Gastrocnemius medialis (tissue), 4 donors: ENCODE measurements around the gene COL28A1. TPM values are rescaled to one million over a fixed set of nuclear protein-coding genes. Genes with fewer than 3 reads are reported as not detected.
"Not testable (repeated sequence)": the region's sequence is repeated elsewhere in the genome, so short reads cannot be mapped to it uniquely, and the experiment has no call there.

Experiments
- ATAC-seq, 2 donors: fragments of 150-250 bp; one replicate each; pipeline ENCODE4 v1.9.1; 2016
- DNase-seq, 2 donors: peaks; one replicate each; pipeline ENCODE4 v3.0.0-alpha.2; 2019
- H3K27ac ChIP-seq, 4 donors: fragments of 200-600 bp; sonication (generic); 1 replicate in 1 of 4; 2 replicates in 3 of 4; pipeline ENCODE4 v1.5.1; 2016 to 2018; ENCODE audit warnings: mild to moderate bottlenecking in 2 of 4, moderate library complexity in 1 of 4
- H3K27me3 ChIP-seq, 3 donors: fragments of 200-600 bp; sonication (generic) in 2 of 3; 1 replicate in 1 of 3; 2 replicates in 2 of 3; pipeline versions ENCODE4 v1.5.1 to v1.6.0; 2016 to 2019; ENCODE audit warnings: mild to moderate bottlenecking in 1 of 3, moderate library complexity in 1 of 3
- H3K36me3 ChIP-seq, 2 donors: fragments of 200-600 bp; sonication (generic) in 1 of 2; one replicate each; pipeline ENCODE4 v1.5.1; 2017 to 2018
- H3K4me1 ChIP-seq, 2 donors: fragments of 200-600 bp; sonication (generic) in 1 of 2; one replicate each; pipeline ENCODE4 v1.5.1; 2016 to 2017; ENCODE audit warnings: mild to moderate bottlenecking in 2 of 2
- H3K4me3 ChIP-seq, 4 donors: fragments of 200-600 bp; sonication (generic) in 3 of 4; 1 replicate in 1 of 4; 2 replicates in 3 of 4; pipeline ENCODE4 v1.5.1; 2016 to 2019; ENCODE audit warnings: mild to moderate bottlenecking in 2 of 4
- H3K9me3 ChIP-seq, 3 donors: fragments of 200-600 bp; sonication (generic) in 2 of 3; 1 replicate in 1 of 3; 2 replicates in 2 of 3; pipeline ENCODE4 v1.5.1; 2016 to 2019
- POLR2A ChIP-seq, 2 donors: fragments of 450-650 bp; IDR thresholded peaks; one replicate each; pipeline ENCODE4 v1.6.1; 2017; ENCODE audit warnings: antibody characterized with exemption in 2 of 2, mild to moderate bottlenecking in 2 of 2, moderate library complexity in 2 of 2
- in situ Hi-C, 4 donors: fragments of 200-750 bp; cut with MboI; loops; one replicate each; pipeline versions ENCODE4 v1.15.0 to v1.8.0; 2017; ENCODE audit warnings: low sequenced_read_pairs in 4 of 4
- intact Hi-C: fragments of 100-400 bp; cut with DNase I; formaldehyde crosslinking; loops from one replicate; pipeline ENCODE4 v1.15.1; 2023; ENCODE audit warnings: low total_unique reads
- total RNA-seq, 4 donors: library from RNA; depleted of rRNA; stranded (reverse); fragments of >200 nt; gene quantifications; one replicate each; pipeline versions ENCODE4 v1.1.0 to v1.2.3, GENCODE V29; 2016
- TF ChIP-seq, protein P1 (sequence below), 5 experiments: fragments of 450-650 bp in 3 of 5; fragments of 200-600 bp in 2 of 5; sonication (generic) in 2 of 5; IDR thresholded peaks in 4 of 5; conservative IDR thresholded peaks in 1 of 5; 1 replicate in 4 of 5; 2 replicates in 1 of 5; pipeline ENCODE4 v1.5.1; 2016 to 2019; ENCODE audit warnings: antibody characterized with exemption in 5 of 5, mild to moderate bottlenecking in 3 of 5, moderate library complexity in 3 of 5

COL28A1 gene
- total RNA-seq, 4 donors from 2014 or later = 0.58 to 15.2 (median 2.0) TPM

DNA sequence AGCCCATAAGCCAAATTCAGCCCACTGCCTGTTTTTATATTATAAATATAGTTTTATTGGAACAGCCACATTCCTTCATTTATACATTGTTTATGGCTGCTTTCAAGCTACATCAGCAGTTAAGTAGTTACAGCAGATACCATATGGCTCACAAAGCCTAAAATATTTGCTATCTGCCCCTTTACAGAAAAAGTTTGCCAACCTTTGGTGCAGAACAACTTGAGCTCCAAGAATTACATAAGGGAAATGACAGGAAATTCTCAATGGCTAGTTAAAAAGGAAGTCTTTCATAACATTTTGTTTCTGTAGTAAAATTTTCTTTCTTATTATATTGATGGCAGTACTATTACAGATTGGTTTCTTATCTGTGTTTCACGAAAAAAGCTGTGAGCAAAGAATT is 59.3 kb downstream of the COL28A1 start:
- no peak overlapping the region for H3K27ac ChIP-seq
- no peaks in the 10 kb centered on the region for H3K4me1 ChIP-seq
- peaks cover 0 to 13% of the 10 kb centered on the region in 2 donors for H3K36me3 ChIP-seq
- no peaks in the 10 kb centered on the region for H3K27me3 ChIP-seq
- intact Hi-C loops (no loop called here), in situ Hi-C loops (no loop called here)
- H3K9me3 ChIP-seq = no peaks in the 10 kb centered on the region
- no peak for TF ChIP-seq POLR2A (IDR thresholded peaks at IDR 0.05)
- H3K4me3 ChIP-seq = no peak overlapping the region
- ATAC-seq = no peak
- DNase-seq = no peak

GRCh38 chr7:7475601-7476000 is 60.1 kb downstream of the COL28A1 start:
- Histone ChIP-seq H3K9me3 (no peaks in the 10 kb centered on the region), H3K36me3 (peaks cover 0 to 13% of the 10 kb centered on the region in 2 donors), H3K4me1 (no peaks in the 10 kb centered on the region), H3K27me3 (no peaks in the 10 kb centered on the region), H3K27ac (no peak overlapping the region), H3K4me3 (no peak overlapping the region)
- no peak for TF ChIP-seq POLR2A (IDR thresholded peaks at IDR 0.05)
- TF ChIP-seq, protein P1, sequence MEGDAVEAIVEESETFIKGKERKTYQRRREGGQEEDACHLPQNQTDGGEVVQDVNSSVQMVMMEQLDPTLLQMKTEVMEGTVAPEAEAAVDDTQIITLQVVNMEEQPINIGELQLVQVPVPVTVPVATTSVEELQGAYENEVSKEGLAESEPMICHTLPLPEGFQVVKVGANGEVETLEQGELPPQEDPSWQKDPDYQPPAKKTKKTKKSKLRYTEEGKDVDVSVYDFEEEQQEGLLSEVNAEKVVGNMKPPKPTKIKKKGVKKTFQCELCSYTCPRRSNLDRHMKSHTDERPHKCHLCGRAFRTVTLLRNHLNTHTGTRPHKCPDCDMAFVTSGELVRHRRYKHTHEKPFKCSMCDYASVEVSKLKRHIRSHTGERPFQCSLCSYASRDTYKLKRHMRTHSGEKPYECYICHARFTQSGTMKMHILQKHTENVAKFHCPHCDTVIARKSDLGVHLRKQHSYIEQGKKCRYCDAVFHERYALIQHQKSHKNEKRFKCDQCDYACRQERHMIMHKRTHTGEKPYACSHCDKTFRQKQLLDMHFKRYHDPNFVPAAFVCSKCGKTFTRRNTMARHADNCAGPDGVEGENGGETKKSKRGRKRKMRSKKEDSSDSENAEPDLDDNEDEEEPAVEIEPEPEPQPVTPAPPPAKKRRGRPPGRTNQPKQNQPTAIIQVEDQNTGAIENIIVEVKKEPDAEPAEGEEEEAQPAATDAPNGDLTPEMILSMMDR (IDR thresholded peaks at IDR 0.05 in 4 of 5, conservative IDR thresholded peaks at IDR 0.05 in 1 of 5) = no peak
- intact Hi-C loops = no loop called here
- in situ Hi-C loops = no loop called here
- ATAC-seq (no peak), DNase-seq (no peak)

- TF ChIP-seq, protein P1 (IDR thresholded peaks at IDR 0.05 in 4 of 5, conservative IDR thresholded peaks at IDR 0.05 in 1 of 5) = no peak
- no peak for TF ChIP-seq POLR2A (IDR thresholded peaks at IDR 0.05)
- DNase-seq (no peak), ATAC-seq (no peak)
- in situ Hi-C loops = no loop called here
- no peaks in the 10 kb centered on the region for H3K9me3 ChIP-seq
- no peak overlapping the region for H3K27ac ChIP-seq
- intact Hi-C loops = no loop called here
- H3K4me3 ChIP-seq = no peak overlapping the region
- peaks cover 0 to 13% of the 10 kb centered on the region in 2 donors for H3K36me3 ChIP-seq
- no peaks in the 10 kb centered on the region for H3K4me1 ChIP-seq
- H3K27me3 ChIP-seq = no peaks in the 10 kb centered on the region
These were observed 61.2 kb downstream of the COL28A1 start for GRCh38 chr7:7474436-7474835.

DNA sequence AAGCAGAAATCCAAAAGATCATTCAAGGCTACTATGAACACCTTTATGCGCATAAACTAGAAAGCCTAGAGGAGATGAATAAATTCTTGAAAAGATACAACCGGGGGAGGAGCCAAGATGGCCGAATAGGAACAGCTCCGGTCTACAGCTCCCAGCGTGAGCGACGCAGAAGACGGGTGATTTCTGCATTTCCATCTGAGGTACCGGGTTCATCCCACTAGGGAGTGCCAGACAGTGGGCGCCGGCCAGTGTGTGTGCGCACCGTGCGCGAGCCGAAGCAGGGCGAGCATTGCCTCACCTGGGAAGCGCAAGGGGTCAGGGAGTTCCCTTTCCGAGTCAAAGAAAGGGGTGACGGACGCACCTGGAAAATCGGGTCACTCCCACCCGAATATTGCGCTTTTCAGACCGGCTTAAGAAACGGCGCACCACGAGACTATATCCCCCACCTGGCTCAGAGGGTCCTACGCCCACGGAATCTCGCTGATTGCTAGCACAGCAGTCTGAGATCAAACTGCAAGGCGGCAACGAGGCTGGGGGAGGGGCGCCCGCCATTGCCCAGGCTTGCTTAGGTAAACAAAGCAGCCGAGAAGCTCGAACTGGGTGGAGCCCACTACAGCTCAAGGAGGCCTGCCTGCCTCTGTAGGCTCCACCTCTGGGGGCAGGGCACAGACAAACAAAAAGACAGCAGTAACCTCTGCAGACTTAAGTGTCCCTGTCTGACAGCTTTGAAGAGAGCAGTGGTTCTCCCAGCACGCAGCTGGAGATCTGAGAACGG is 70.5 kb downstream of the COL28A1 start:
- DNase-seq, in situ Hi-C loops, H3K27me3 ChIP-seq, intact Hi-C loops, H3K4me1 ChIP-seq, H3K9me3 ChIP-seq, H3K27ac ChIP-seq, ATAC-seq, H3K4me3 ChIP-seq, H3K36me3 ChIP-seq: not testable (repeated sequence)

- H3K27ac ChIP-seq = no peak overlapping the region
- H3K4me3 ChIP-seq = no peak overlapping the region
- in situ Hi-C loops = no loop called here
- no peak for DNase-seq
- no peak for ATAC-seq
- H3K36me3 ChIP-seq = peaks cover 0 to 14% of the 10 kb centered on the region in 2 donors
- intact Hi-C loops = no loop called here
- H3K9me3 ChIP-seq = peaks cover 0 to 2% (median 0%) of the 10 kb centered on the region in 3 donors
- H3K4me1 ChIP-seq = no peaks in the 10 kb centered on the region
- no peaks in the 10 kb centered on the region for H3K27me3 ChIP-seq
- no peak for TF ChIP-seq POLR2A (IDR thresholded peaks at IDR 0.05)
- TF ChIP-seq, protein P1 (IDR thresholded peaks at IDR 0.05 in 4 of 5, conservative IDR thresholded peaks at IDR 0.05 in 1 of 5) = no peak
These were observed 81.7 kb downstream of the COL28A1 start for GRCh38 chr7:7454000-7454399.
